Right lobe of liver (tissue), 6 donors: ENCODE measurements around the gene AADAT. TPM values are rescaled to one million over a fixed set of nuclear protein-coding genes. Genes with fewer than 3 reads are reported as not detected.

ENCODE experiments used
- ATAC-seq, 4 donors: fragments of 200-7000 bp; cut with Tn5 transposase; one replicate each; pipeline ENCODE4 v1.9.1; 2020; ENCODE audit warnings: mild to moderate bottlenecking in 4 of 4, moderate library complexity in 4 of 4
- DNase-seq, 3 donors: peaks; one replicate each; pipeline ENCODE4 v3.0.0-alpha.2; 2020
- H3K27ac ChIP-seq, 3 donors: fragments of 200-600 bp; one replicate each; pipeline ENCODE4 v1.8.0; 2022
- H3K27me3 ChIP-seq, 2 donors: fragments of 200-600 bp; one replicate each; pipeline ENCODE4 v1.8.0; 2022
- H3K36me3 ChIP-seq, 4 donors: fragments of 200-600 bp; sonication (generic) in 1 of 4; one replicate each; pipeline versions ENCODE4 v1.5.1 to v1.8.0; 2017 to 2022; ENCODE audit warnings: control low read depth in 1 of 4
- H3K4me1 ChIP-seq, 4 donors: fragments of 200-600 bp; sonication (generic) in 1 of 4; one replicate each; pipeline versions ENCODE4 v1.5.1 to v1.8.0; 2017 to 2022; ENCODE audit warnings: control low read depth in 1 of 4
- H3K4me3 ChIP-seq, 3 donors: fragments of 200-600 bp; one replicate each; pipeline ENCODE4 v1.8.0; 2022
- H3K9me3 ChIP-seq, 4 donors: fragments of 200-600 bp; sonication (generic) in 1 of 4; one replicate each; pipeline versions ENCODE4 v1.5.1 to v1.8.0; 2017 to 2022; ENCODE audit warnings: control low read depth in 1 of 4
- POLR2A ChIP-seq: fragments of 450-650 bp; IDR thresholded peaks from one replicate; pipeline ENCODE4 v1.6.1; 2017; ENCODE audit warnings: antibody characterized with exemption, mild to moderate bottlenecking
- WGBS: methylation state at CpG from one replicate; pipeline ENCODE4 v1.1.6; 2018; ENCODE audit warnings: low coverage, low lambda C conversion rate; ENCODE audit not compliant: insufficient coverage; ENCODE audit errors: missing lambda C conversion rate; 5-methylcytosine and 5-hydroxymethylcytosine counted together
- intact Hi-C, 2 donors: fragments of 100-400 bp; cut with DNase I; formaldehyde crosslinking; loops; one replicate each; pipeline versions ENCODE4 v1.11.2 to v1.14.1; 2022
- total RNA-seq, 6 experiments: library from RNA; depleted of rRNA in 2 of 6; stranded (reverse); fragments of >200 nt in 2 of 6; fragmentation: NEBNext Ultra II Directional in 3 of 6; extraction: Animal tissue kit (Norgen Biotek cat#: 25700) in 3 of 6; gene quantifications; one replicate each; pipeline versions ENCODE4 v1.1.0 to v1.2.4, GENCODE V29; 2016 to 2023
- TF ChIP-seq, protein P1 (sequence below), 4 donors: fragments of 200-600 bp in 3 of 4; fragments of 450-650 bp in 1 of 4; IDR thresholded peaks; one replicate each; pipeline versions ENCODE4 v1.5.1 to v1.8.0; 2016 to 2022; ENCODE audit warnings: antibody characterized with exemption in 4 of 4, mild to moderate bottlenecking in 2 of 4
- donor health status: DM: no; HTN: yes; CAD: no.
- donor health status: DM: no; HTN: no; CAD: no.
- donor health status: DM: no; HTN: no; CAD: no.
- donor health status: DM: no; HTN: yes; CAD: no.
- donor health status: DM: no; HTN: yes; CAD: no.

AADAT gene
- total RNA-seq, 6 experiments from 2014 or later = 5.6 to 43.3 (median 19.5) TPM

DNA sequence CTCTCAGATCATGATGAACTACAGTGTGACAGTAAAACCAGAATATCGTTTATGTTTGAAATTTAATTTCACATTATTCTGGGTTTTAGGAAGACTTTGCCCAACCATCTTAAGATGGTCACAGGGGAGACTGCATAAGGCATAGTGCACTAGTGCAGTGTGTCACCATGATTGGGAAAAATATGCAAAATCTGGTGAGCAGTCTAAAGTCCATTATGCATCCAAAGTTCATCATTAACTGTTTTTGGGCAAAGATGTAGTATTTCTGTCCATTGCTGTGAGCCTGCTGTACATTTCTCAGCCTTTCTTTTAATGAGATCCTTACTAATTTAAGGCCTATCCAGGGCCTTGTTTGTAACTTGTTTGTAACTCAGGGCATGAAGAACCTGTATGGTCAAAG lies 52.3 kb downstream of the AADAT start:
- Histone ChIP-seq H3K4me3 (no peak overlapping the region), H3K27ac (no peak overlapping the region), H3K4me1 (peaks cover 0 to 20% (median 0%) of the 10 kb centered on the region in 4 donors), H3K36me3 (no peaks in the 10 kb centered on the region), H3K27me3 (no peaks in the 10 kb centered on the region), H3K9me3 (no peaks in the 10 kb centered on the region)
- no peak for DNase-seq
- 50% methylated on average over 1 of the region's 1 CpG for WGBS
- TF ChIP-seq, protein P1, sequence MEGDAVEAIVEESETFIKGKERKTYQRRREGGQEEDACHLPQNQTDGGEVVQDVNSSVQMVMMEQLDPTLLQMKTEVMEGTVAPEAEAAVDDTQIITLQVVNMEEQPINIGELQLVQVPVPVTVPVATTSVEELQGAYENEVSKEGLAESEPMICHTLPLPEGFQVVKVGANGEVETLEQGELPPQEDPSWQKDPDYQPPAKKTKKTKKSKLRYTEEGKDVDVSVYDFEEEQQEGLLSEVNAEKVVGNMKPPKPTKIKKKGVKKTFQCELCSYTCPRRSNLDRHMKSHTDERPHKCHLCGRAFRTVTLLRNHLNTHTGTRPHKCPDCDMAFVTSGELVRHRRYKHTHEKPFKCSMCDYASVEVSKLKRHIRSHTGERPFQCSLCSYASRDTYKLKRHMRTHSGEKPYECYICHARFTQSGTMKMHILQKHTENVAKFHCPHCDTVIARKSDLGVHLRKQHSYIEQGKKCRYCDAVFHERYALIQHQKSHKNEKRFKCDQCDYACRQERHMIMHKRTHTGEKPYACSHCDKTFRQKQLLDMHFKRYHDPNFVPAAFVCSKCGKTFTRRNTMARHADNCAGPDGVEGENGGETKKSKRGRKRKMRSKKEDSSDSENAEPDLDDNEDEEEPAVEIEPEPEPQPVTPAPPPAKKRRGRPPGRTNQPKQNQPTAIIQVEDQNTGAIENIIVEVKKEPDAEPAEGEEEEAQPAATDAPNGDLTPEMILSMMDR (IDR thresholded peaks at IDR 0.05) = no peak
- no peak for TF ChIP-seq POLR2A
- peak in 2 of 4 donors; percentile 89 to 96 for ATAC-seq
- intact Hi-C loops = loop anchor here in 1 of 2 donors (10.0 kb wide), 1 partner anchor 133 kb away; no protein-coding TSS in a partner anchor

- H3K27me3 ChIP-seq = no peaks in the 10 kb centered on the region
- peaks cover 0 to 20% (median 0%) of the 10 kb centered on the region in 4 donors for H3K4me1 ChIP-seq
- no peaks in the 10 kb centered on the region for H3K36me3 ChIP-seq
- H3K9me3 ChIP-seq = no peaks in the 10 kb centered on the region
- no peak overlapping the region for H3K4me3 ChIP-seq
- intact Hi-C loops = loop anchor here in 1 of 2 donors (10.0 kb wide), 1 partner anchor 131 kb away; no protein-coding TSS in a partner anchor
- no peak overlapping the region for H3K27ac ChIP-seq
- ATAC-seq = no peak
- 100% methylated on average over 3 of the region's 3 CpGs for whole genome bisulfite sequencing
- no peak for DNase-seq
- TF ChIP-seq POLR2A = no peak
- TF ChIP-seq, protein P1 (IDR thresholded peaks at IDR 0.05) = no peak
Measured at GRCh38 chr4:170035845-170036244, 53.9 kb downstream of the AADAT start.

DNA sequence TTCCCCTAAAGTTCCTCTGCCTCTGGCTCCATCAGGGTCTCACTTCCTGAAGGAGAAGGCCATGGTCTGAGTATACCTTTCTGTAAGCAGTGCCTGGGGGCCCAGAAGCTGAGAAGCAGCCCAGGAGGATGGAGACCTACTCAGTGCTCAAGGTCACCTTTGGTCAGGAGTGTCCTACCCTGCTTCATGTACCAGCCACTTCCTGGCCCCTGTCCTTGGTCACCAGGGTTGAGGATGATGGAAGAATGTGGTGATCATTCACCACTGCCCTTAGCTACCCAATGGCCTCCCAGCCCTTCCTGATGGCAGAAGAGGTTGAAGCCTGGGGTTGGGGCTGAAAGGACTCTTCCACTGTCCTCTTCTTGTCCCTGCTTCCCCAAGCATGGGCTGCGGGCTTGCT lies 54.5 kb downstream of the AADAT start:
- H3K36me3 ChIP-seq = no peaks in the 10 kb centered on the region
- intact Hi-C loops = loop anchor here in 1 of 2 donors (10.0 kb wide), 1 partner anchor 130 kb away; no protein-coding TSS in a partner anchor

GRCh38 chr4:170033999-170034398 lies 55.8 kb downstream of the AADAT start:
- no peak overlapping the region for H3K27ac ChIP-seq
- ATAC-seq (no peak), DNase-seq (no peak)
- H3K4me1 ChIP-seq = peaks cover 0 to 20% (median 0%) of the 10 kb centered on the region in 4 donors
- TF ChIP-seq, protein P1 (IDR thresholded peaks at IDR 0.05) = no peak
- no peak for TF ChIP-seq POLR2A
- intact Hi-C loops = loop anchor here in 1 of 2 donors (10.0 kb wide), 1 partner anchor 129 kb away; no protein-coding TSS in a partner anchor
- H3K4me3 ChIP-seq = no peak overlapping the region
- 82% methylated on average over 2 of the region's 2 CpGs for WGBS
- no peaks in the 10 kb centered on the region for H3K9me3 ChIP-seq
- no peaks in the 10 kb centered on the region for H3K27me3 ChIP-seq
- H3K36me3 ChIP-seq = no peaks in the 10 kb centered on the region

More for the DNA sequence above, 54.5 kb downstream of the AADAT start:
- H3K9me3 ChIP-seq = no peaks in the 10 kb centered on the region
- no peaks in the 10 kb centered on the region for H3K27me3 ChIP-seq
- no peak overlapping the region for H3K27ac ChIP-seq
- WGBS = 44% methylated on average over 1 of the region's 1 CpG
- no peak overlapping the region for H3K4me3 ChIP-seq
- ATAC-seq (no peak), DNase-seq (no peak)
- peaks cover 0 to 20% (median 0%) of the 10 kb centered on the region in 4 donors for H3K4me1 ChIP-seq
- TF ChIP-seq, protein P1 (IDR thresholded peaks at IDR 0.05) = no peak
- no peak for TF ChIP-seq POLR2A
